Activated CD8-positive, alpha-beta memory T cell treated with anti-CD3 and anti-CD28 coated beads, Interleukin-2, amount 10 ng/mL, durations not matched to agents 7 days and 5 days (primary cell): Measurements from ENCODE around the gene CNP. TPM values are rescaled to one million over a fixed set of nuclear protein-coding genes. Genes with fewer than 3 reads are reported as not detected.

Experiments
- ATAC-seq: fragments of 150-1000 bp; cut with Tn5 transposase; one replicate; pipeline ENCODE4 v1.10.0; 2021; ENCODE audit warnings: moderate library complexity
- CTCF ChIA-PET: fragments of 350-600 bp; sonication (Branson Sonifier 250); formaldehyde crosslinking; loops from one replicate; lab custom pipeline; 2021; ENCODE audit warnings: antibody characterized with exemption; lab: Charles Lee
- DNase-seq: peaks from one replicate; pipeline ENCODE4 v3.0.0-alpha.2; 2020
- H3K27ac Mint-ChIP-seq: one replicate; pipeline ENCODE4 v1.8.0; 2021; ENCODE audit warnings: mild to moderate bottlenecking, mixed read lengths
- H3K27me3 Mint-ChIP-seq: one replicate; pipeline ENCODE4 v1.8.0; 2021; ENCODE audit warnings: mixed read lengths
- H3K36me3 Mint-ChIP-seq: one replicate; pipeline ENCODE4 v1.8.0; 2021; ENCODE audit warnings: mild to moderate bottlenecking, mixed read lengths
- H3K4me1 Mint-ChIP-seq: one replicate; pipeline ENCODE4 v1.8.0; 2021; ENCODE audit warnings: mixed read lengths
- H3K4me3 Mint-ChIP-seq: one replicate; pipeline ENCODE4 v1.8.0; 2021; ENCODE audit warnings: mild to moderate bottlenecking, moderate library complexity, mixed read lengths
- H3K9me3 Mint-ChIP-seq: one replicate; pipeline ENCODE4 v1.8.0; 2022; ENCODE audit warnings: low read depth, mixed read lengths
- total RNA-seq, 2 experiments: library from RNA; stranded (reverse); gene quantifications; one replicate each; pipeline ENCODE4 v1.2.3, GENCODE V29; 2021

Gene CNP
- total RNA-seq, 2 experiments from 2014 or later = 98.1 to 112 TPM

- Mint-ChIP-seq H3K4me1 (peaks cover 4% of the 10 kb centered on the region), H3K27me3 (no peaks in the 10 kb centered on the region), H3K27ac (no peak overlapping the region), H3K4me3 (no peak overlapping the region), H3K9me3 (no peaks in the 10 kb centered on the region), H3K36me3 (peaks cover 49% of the 10 kb centered on the region)
- DNase-seq = no peak
- CTCF ChIA-PET = no interaction called here
- no peak for ATAC-seq
Observed at GRCh38 chr17:41985919-41986318, 19.3 kb downstream of the CNP start.

DNA sequence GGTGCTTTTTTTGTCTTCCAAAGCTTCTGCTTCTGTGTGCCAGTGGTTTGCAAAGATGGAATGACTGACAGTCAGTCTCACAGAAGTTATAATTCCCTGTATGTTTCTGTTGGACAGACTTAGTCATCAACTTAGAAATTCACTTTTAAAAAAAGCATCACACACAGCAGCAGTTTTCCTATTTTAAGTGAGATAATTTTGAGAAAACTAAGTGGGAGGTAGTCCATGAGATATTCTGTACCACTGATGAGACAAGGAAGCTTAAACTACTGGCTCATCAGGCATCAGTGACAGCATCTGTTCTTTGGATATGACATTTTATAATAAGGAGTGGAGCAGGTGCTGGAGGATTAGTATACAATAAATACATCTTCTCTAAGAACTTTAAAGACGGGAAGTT, 20.0 kb downstream of the CNP start:
- Mint-ChIP-seq H3K4me1 (peaks cover 4% of the 10 kb centered on the region), H3K27me3 (no peaks in the 10 kb centered on the region), H3K27ac (no peak overlapping the region), H3K36me3 (peaks cover 52% of the 10 kb centered on the region), H3K4me3 (no peak overlapping the region), H3K9me3 (no peaks in the 10 kb centered on the region)
- CTCF ChIA-PET = no interaction called here
- ATAC-seq (no peak), DNase-seq (no peak)

GRCh38 chr17:41987642-41988041, 21.0 kb downstream of the CNP start:
- peaks cover 48% of the 10 kb centered on the region for H3K36me3 Mint-ChIP-seq
- no peaks in the 10 kb centered on the region for H3K9me3 Mint-ChIP-seq
- no peaks in the 10 kb centered on the region for H3K27me3 Mint-ChIP-seq
- CTCF ChIA-PET = interaction anchor here (0.9 kb wide), 1 partner anchor 22 kb away, joined by 3 read pairs; no protein-coding TSS in a partner anchor
- H3K4me3 Mint-ChIP-seq = no peak overlapping the region
- no peak for ATAC-seq
- no peak for DNase-seq
- peaks cover 4% of the 10 kb centered on the region for H3K4me1 Mint-ChIP-seq
- H3K27ac Mint-ChIP-seq = no peak overlapping the region

GRCh38 chr17:41988418-41988817, 21.8 kb downstream of the CNP start:
- no peaks in the 10 kb centered on the region for H3K9me3 Mint-ChIP-seq
- ATAC-seq (no peak), DNase-seq (no peak)
- H3K4me1 Mint-ChIP-seq = peaks cover 4% of the 10 kb centered on the region
- H3K27ac Mint-ChIP-seq = no peak overlapping the region
- H3K4me3 Mint-ChIP-seq = no peak overlapping the region
- H3K27me3 Mint-ChIP-seq = no peaks in the 10 kb centered on the region
- peaks cover 47% of the 10 kb centered on the region for H3K36me3 Mint-ChIP-seq
- CTCF ChIA-PET = interaction anchor here (0.9 kb wide), 1 partner anchor 22 kb away, joined by 3 read pairs; no protein-coding TSS in a partner anchor

GRCh38 chr17:41989702-41990419, 23.3 kb downstream of the CNP start:
- CTCF ChIA-PET = interaction anchor here (1.0 to 1.2 kb wide), 2 partner anchors 20 to 28 kb away, joined by 3 read pairs; partner anchors contain the start of gene DNAJC7
- no peak for DNase-seq
- no peaks in the 10 kb centered on the region for H3K27me3 Mint-ChIP-seq
- peaks cover 4% of the 10 kb centered on the region for H3K4me1 Mint-ChIP-seq
- H3K4me3 Mint-ChIP-seq = no peak overlapping the region
- H3K27ac Mint-ChIP-seq = no peak overlapping the region
- no peak for ATAC-seq
- no peaks in the 10 kb centered on the region for H3K9me3 Mint-ChIP-seq
- peaks cover 49% of the 10 kb centered on the region for H3K36me3 Mint-ChIP-seq

GRCh38 chr17:41992576-41992975, 26.0 kb downstream of the CNP start:
- peaks cover 55% of the 10 kb centered on the region for H3K36me3 Mint-ChIP-seq

DNA sequence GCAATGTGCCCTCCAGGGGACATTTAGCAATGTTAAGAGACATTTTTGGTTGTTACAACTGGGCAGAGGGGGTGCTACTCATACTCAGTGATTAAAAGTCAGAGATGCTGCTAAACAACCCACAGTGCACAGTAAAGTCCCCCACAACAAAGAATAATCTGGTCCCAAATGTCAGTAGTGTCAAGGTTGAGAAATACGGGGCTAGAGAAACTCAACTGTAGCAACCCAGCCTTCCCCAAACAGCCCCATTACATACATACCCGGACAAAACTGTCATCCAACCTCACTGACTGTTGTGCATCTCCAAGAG, 30.2 kb downstream of the CNP start:
- Mint-ChIP-seq H3K27ac (no peak overlapping the region), H3K27me3 (no peaks in the 10 kb centered on the region), H3K4me3 (no peak overlapping the region), H3K4me1 (peaks cover 6% of the 10 kb centered on the region), H3K36me3 (peaks cover 56% of the 10 kb centered on the region), H3K9me3 (no peaks in the 10 kb centered on the region)
- ATAC-seq (no peak), DNase-seq (no peak)
- CTCF ChIA-PET = interaction anchor here (1.3 kb wide), 1 partner anchor 21 kb away, joined by 3 read pairs; the partner anchor contains the start of gene DNAJC7

More at GRCh38 chr17:41992576-41992975, 26.0 kb downstream of the CNP start:
- ATAC-seq (no peak), DNase-seq (no peak)
- CTCF ChIA-PET = interaction anchor here (1.3 kb wide), 1 partner anchor 411 kb away, joined by 3 read pairs; no protein-coding TSS in a partner anchor
- no peak overlapping the region for H3K27ac Mint-ChIP-seq
- no peaks in the 10 kb centered on the region for H3K9me3 Mint-ChIP-seq
- no peaks in the 10 kb centered on the region for H3K27me3 Mint-ChIP-seq
- no peak overlapping the region for H3K4me3 Mint-ChIP-seq
- peaks cover 8% of the 10 kb centered on the region for H3K4me1 Mint-ChIP-seq

GRCh38 chr17:41998497-41998896, 31.9 kb downstream of the CNP start:
- no peak for ATAC-seq
- Mint-ChIP-seq H3K27me3 (no peaks in the 10 kb centered on the region), H3K27ac (no peak overlapping the region), H3K36me3 (peaks cover 55% of the 10 kb centered on the region), H3K4me1 (peaks cover 9% of the 10 kb centered on the region), H3K4me3 (no peak overlapping the region), H3K9me3 (no peaks in the 10 kb centered on the region)
- CTCF ChIA-PET = interaction anchor here (1.4 kb wide), 1 partner anchor 21 kb away, joined by 3 read pairs; the partner anchor contains the start of gene NKIRAS2
- DNase-seq = no peak

- CTCF ChIA-PET = no interaction called here
- no peak for DNase-seq
- Mint-ChIP-seq H3K27me3 (no peaks in the 10 kb centered on the region), H3K4me3 (no peak overlapping the region), H3K9me3 (no peaks in the 10 kb centered on the region), H3K36me3 (peaks cover 46% of the 10 kb centered on the region), H3K27ac (no peak overlapping the region), H3K4me1 (peaks cover 21% of the 10 kb centered on the region)
- no peak for ATAC-seq
Observed at GRCh38 chr17:42000413-42001133, 34.0 kb downstream of the CNP start.

- Mint-ChIP-seq H3K27ac (no peak overlapping the region), H3K4me3 (no peak overlapping the region), H3K9me3 (no peaks in the 10 kb centered on the region), H3K36me3 (peaks cover 37% of the 10 kb centered on the region), H3K27me3 (no peaks in the 10 kb centered on the region), H3K4me1 (peaks cover 18% of the 10 kb centered on the region)
- DNase-seq = no peak
- CTCF ChIA-PET = no interaction called here
- no peak for ATAC-seq
Observed at GRCh38 chr17:42001729-42002128, 35.1 kb downstream of the CNP start.

GRCh38 chr17:42002175-42002791, 35.7 kb downstream of the CNP start:
- DNase-seq = no peak
- ATAC-seq = no peak
- peaks cover 20% of the 10 kb centered on the region for H3K4me1 Mint-ChIP-seq
- no peak overlapping the region for H3K27ac Mint-ChIP-seq
- no peaks in the 10 kb centered on the region for H3K9me3 Mint-ChIP-seq
- CTCF ChIA-PET = no interaction called here
- no peaks in the 10 kb centered on the region for H3K27me3 Mint-ChIP-seq
- no peak overlapping the region for H3K4me3 Mint-ChIP-seq
- H3K36me3 Mint-ChIP-seq = peaks cover 36% of the 10 kb centered on the region

- Mint-ChIP-seq H3K4me1 (peaks cover 20% of the 10 kb centered on the region), H3K27me3 (no peaks in the 10 kb centered on the region), H3K4me3 (no peak overlapping the region), H3K27ac (peak overlapping the region; percentile 4), H3K9me3 (no peaks in the 10 kb centered on the region), H3K36me3 (peaks cover 34% of the 10 kb centered on the region)
- ATAC-seq = no peak
- DNase-seq = no peak
- CTCF ChIA-PET = interaction anchor here (1.0 kb wide), 1 partner anchor 21 kb away, joined by 3 read pairs; no protein-coding TSS in a partner anchor
Observed at GRCh38 chr17:42002792-42003301, 36.3 kb downstream of the CNP start.

DNA sequence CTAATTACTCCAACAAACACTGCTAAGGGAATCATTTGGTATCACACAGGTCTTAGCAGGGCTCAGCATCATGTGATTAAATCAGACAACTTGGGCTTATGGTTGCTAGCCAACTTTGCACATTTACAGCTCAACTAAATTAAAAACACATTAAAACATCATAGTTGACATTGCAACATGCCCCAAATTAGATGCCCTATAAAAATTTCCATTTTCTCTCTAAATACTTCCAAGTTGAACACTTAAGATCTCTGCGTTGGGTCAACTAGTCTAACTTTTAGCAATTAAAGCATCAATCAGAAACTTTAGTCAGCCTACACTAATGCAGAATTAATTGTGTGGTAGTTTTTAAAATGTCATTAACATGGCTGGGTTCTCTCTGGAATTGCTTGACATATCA, 38.6 kb downstream of the CNP start:
- Mint-ChIP-seq H3K9me3 (no peaks in the 10 kb centered on the region), H3K4me1 (peaks cover 28% of the 10 kb centered on the region), H3K27me3 (no peaks in the 10 kb centered on the region), H3K36me3 (peaks cover 32% of the 10 kb centered on the region), H3K4me3 (no peak overlapping the region), H3K27ac (no peak overlapping the region)
- DNase-seq (no peak), ATAC-seq (no peak)
- CTCF ChIA-PET = interaction anchor here (1.1 to 1.8 kb wide), 4 partner anchors 10 to 176 kb away, joined by 3 to 6 read pairs (median 4); partner anchors contain the start of genes DNAJC7 and KCNH4
